DMS153 treated with DMSO at 0.1 percent for 48 hours (cell line): ENCODE measurements around the gene IFIT1.
A peak's percentile ranks its signal among the peaks of the same experiment; 100 is the strongest.
"Not testable (repeated sequence)": the region's sequence is repeated elsewhere in the genome, so short reads cannot be mapped to it uniquely, and the experiment has no call there.

Experiments used
- DNase-seq: peaks from one replicate; lab custom pipeline; 2025; ENCODE audit not compliant: unreplicated experiment; lab: John Stamatoyannopoulos, UW

IFIT1 gene

GRCh38 chr10:89363729-89364442, 28.5 kb upstream of the IFIT1 start:
- DNase-seq, result no peak

GRCh38 chr10:89364531-89364930, 27.9 kb upstream of the IFIT1 start:
- DNase-seq, result no peak

- DNase-seq, result no peak
Observed at GRCh38 chr10:89367529-89367928, 24.9 kb upstream of the IFIT1 start.

GRCh38 chr10:89368129-89368528, 24.3 kb upstream of the IFIT1 start:
- no peak for DNase-seq

GRCh38 chr10:89369156-89370105, 23.0 kb upstream of the IFIT1 start:
- no peak for DNase-seq

GRCh38 chr10:89371079-89371478, 21.3 kb upstream of the IFIT1 start:
- DNase-seq, result no peak

- no peak for DNase-seq
Observed at GRCh38 chr10:89371987-89372386, 20.4 kb upstream of the IFIT1 start.

- DNase-seq, result peak; percentile 71
Observed at GRCh38 chr10:89373916-89374711, 18.3 kb upstream of the IFIT1 start.

GRCh38 chr10:89374713-89375141, 17.7 kb upstream of the IFIT1 start:
- DNase-seq, result no peak

GRCh38 chr10:89377705-89378637, 14.5 kb upstream of the IFIT1 start, which contains the start of gene IFIT1B:
TSS of gene IFIT1B (plus strand) at chr10:89378056. CDS start at chr10:89378136, 80 bp downstream.
- DNase-seq, result no peak

- DNase-seq, result no peak
Observed at GRCh38 chr10:89379103-89379502, 13.3 kb upstream of the IFIT1 start.

GRCh38 chr10:89382757-89383156, 9.7 kb upstream of the IFIT1 start:
- DNase-seq, result no peak

- DNase-seq, result no peak
Observed at GRCh38 chr10:89384474-89385340, 7.7 kb upstream of the IFIT1 start.

GRCh38 chr10:89388806-89389205, 3.6 kb upstream of the IFIT1 start:
- no peak for DNase-seq

- peak; percentile 49 for DNase-seq
Observed at GRCh38 chr10:89389254-89389653, 3.2 kb upstream of the IFIT1 start.

GRCh38 chr10:89390476-89391225, 1.8 kb upstream of the IFIT1 start:
- DNase-seq, result no peak

- DNase-seq, result not testable (repeated sequence)
Observed at GRCh38 chr10:89391226-89391576, 1.2 kb upstream of the IFIT1 start.

GRCh38 chr10:89392974-89393373, 551 bp downstream of the IFIT1 start:
- DNase-seq, result no peak
